Sigmoid colon (tissue), 4 donors: ENCODE results near the gene CCDC107.
"Not testable (repeated sequence)": the region's sequence is repeated elsewhere in the genome, so short reads cannot be mapped to it uniquely, and the experiment has no call there.

ENCODE experiments used
- EP300 ChIP-seq, 4 donors: sonication (generic); formaldehyde crosslinking; IDR thresholded peaks; one replicate each; pipeline ENCODE4 v1.6.1; 2017; ENCODE audit warnings: antibody characterized with exemption in 4 of 4
- POLR2A ChIP-seq, 2 donors: fragments of 450-650 bp; IDR thresholded peaks; one replicate each; pipeline ENCODE4 v1.6.1; 2016; ENCODE audit warnings: antibody characterized with exemption in 2 of 2, mild to moderate bottlenecking in 2 of 2, moderate library complexity in 2 of 2
- POLR2AphosphoS5 ChIP-seq, 4 donors: sonication (generic); formaldehyde crosslinking; IDR thresholded peaks; one replicate each; pipeline ENCODE4 v1.6.1; 2017; ENCODE audit warnings: antibody characterized with exemption in 4 of 4
- TF ChIP-seq, protein P1 (sequence below), 4 experiments: fragments of 450-650 bp in 3 of 4; fragments of 200-600 bp in 1 of 4; IDR thresholded peaks; one replicate each; pipeline ENCODE4 v1.5.1; 2016 to 2019; ENCODE audit warnings: antibody characterized with exemption in 4 of 4, mild to moderate bottlenecking in 3 of 4, moderate library complexity in 2 of 4

DNA sequence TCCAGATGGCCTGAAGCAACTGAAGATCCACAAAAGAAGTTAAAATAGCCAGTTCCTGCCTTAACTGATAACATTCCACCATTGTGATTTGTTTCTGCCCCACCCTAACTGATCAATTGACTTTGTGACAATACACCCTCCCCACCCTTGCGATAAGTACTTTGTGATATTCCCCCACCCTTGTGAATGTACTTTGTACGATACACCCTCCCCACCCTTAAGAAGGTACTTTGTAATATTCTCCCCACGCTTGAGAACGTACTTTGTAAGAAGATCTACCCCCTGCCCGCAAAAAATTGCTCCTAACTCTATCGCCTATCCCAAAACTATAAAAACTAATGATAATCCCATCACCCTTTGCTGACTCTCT lies 21.2 kb upstream of the CCDC107 start:
- TF ChIP-seq EP300, POLR2A, POLR2AphosphoS5 (IDR thresholded peaks at IDR 0.05): not testable (repeated sequence)
- TF ChIP-seq, protein P1, sequence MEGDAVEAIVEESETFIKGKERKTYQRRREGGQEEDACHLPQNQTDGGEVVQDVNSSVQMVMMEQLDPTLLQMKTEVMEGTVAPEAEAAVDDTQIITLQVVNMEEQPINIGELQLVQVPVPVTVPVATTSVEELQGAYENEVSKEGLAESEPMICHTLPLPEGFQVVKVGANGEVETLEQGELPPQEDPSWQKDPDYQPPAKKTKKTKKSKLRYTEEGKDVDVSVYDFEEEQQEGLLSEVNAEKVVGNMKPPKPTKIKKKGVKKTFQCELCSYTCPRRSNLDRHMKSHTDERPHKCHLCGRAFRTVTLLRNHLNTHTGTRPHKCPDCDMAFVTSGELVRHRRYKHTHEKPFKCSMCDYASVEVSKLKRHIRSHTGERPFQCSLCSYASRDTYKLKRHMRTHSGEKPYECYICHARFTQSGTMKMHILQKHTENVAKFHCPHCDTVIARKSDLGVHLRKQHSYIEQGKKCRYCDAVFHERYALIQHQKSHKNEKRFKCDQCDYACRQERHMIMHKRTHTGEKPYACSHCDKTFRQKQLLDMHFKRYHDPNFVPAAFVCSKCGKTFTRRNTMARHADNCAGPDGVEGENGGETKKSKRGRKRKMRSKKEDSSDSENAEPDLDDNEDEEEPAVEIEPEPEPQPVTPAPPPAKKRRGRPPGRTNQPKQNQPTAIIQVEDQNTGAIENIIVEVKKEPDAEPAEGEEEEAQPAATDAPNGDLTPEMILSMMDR (IDR thresholded peaks at IDR 0.05), result not testable (repeated sequence)
